D721Med (cell line): ENCODE measurements around the gene GHITM.

Experiments
- DNase-seq: peaks from one replicate; pipeline ENCODE4 v3.0.0; 2011; ENCODE audit warnings: low spot score; ENCODE audit not compliant: insufficient read length
- FAIRE-seq: peaks from 2 replicates; lab custom pipeline; 2011; peaks lifted over from hg19 to GRCh38; lab: Jason Lieb, UNC
- CTCF ChIP-seq: IDR thresholded peaks from 2 replicates; pipeline ENCODE4 v1.5.1; 2012; ENCODE audit warnings: mild to moderate bottlenecking, control low read depth; ENCODE audit not compliant: insufficient read depth; ENCODE audit errors: missing control alignments

Gene GHITM

GRCh38 chr10:84196941-84197340, 57.6 kb downstream of the GHITM start:
- FAIRE-seq (no peak), DNase-seq (no peak)
- TF ChIP-seq CTCF: no peak

GRCh38 chr10:84197643-84198042, 58.3 kb downstream of the GHITM start:
- TF ChIP-seq CTCF: no peak
- no peak for DNase-seq
- no peak for FAIRE-seq

DNA sequence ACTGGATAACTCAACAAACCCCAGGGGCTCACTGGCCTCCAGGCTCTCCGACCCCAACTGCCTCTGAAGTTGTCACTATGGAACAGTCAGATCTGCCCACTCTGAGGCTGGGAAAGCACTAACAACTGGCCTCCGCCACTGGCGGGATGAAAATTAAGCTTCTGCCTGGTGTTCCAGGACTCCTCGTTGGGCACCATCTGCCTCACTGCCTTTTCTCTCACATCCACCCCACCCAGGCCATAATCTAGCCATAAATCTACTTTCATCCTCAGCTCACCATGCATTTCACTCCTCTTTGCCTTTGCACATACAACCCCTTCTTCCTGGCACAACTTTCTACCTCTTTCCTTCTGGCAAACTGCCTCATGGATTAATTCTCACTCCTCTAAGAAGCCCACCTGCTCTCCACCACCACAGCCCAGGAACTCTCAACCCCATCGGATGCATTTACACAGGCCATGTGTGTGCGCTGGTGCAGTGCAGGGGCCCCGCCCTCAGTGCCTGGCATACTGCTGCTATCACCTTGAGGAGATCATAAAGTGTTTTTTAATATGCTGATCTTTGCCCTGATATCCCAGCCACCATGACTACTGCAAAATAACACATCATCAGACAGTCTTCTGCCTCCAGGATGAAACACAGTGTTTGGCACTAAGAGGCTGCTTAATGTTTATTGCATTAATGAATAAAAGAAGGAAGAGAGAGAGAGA, 59.1 kb downstream of the GHITM start:
- DNase-seq (peak; percentile 49), FAIRE-seq (no peak)
- no peak for TF ChIP-seq CTCF

GRCh38 chr10:84200537-84201243, 61.4 kb downstream of the GHITM start:
- no peak for DNase-seq
- TF ChIP-seq CTCF: no peak
- no peak for FAIRE-seq

GRCh38 chr10:84201244-84201606, 61.9 kb downstream of the GHITM start:
- peak; percentile 6 for TF ChIP-seq CTCF

DNA sequence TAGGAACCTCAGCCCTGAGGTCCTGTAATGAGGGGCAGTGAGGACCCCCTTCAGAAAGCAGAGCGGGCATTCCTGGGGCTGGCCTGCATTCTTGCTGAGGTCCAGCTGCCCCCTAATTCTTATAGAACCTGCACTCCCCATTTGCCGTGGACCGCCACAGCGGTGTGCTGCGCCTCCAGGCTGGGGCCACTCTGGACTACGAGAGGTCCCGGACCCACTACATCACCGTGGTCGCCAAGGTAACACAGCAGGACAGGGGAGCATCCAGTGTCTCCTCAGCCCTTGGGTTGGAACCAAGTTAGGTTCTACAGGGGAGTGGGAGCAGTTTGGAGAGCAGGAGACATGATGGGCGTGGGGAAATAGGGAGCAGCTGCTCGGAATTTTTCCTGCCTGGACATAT, 62.4 kb downstream of the GHITM start:
- FAIRE-seq (no peak), DNase-seq (no peak)
- TF ChIP-seq CTCF: no peak

More at GRCh38 chr10:84201244-84201606, 61.9 kb downstream of the GHITM start:
- no peak for FAIRE-seq
- DNase-seq: no peak

DNA sequence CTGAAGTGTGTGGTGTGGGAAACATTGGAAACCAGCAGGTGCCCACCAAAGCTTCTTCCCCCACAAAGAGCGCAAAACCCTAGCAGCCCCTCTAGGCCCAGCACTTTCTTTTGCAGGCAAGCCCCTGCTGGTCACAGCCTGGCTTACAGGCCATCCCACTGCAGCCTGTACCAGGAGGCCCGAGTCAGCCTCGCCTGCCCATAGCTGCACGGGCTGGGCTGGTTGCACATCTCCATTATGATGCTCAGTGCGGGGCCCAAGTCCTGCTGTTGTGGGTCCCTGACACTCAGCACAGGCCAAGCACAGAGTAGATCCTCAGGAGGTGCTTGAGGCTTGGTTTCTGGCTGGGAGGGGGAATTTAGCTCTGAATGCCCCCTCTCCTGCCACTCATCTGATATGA, 63.0 kb downstream of the GHITM start:
- TF ChIP-seq CTCF: no peak
- no peak for DNase-seq
- no peak for FAIRE-seq
